ENCODE data around the gene RGS19.

The RGS19 gene

GRCh38 chr20:64032706-64033624, 46.4 kb downstream of the RGS19 start:
- DNase-seq, result no peak

- DNase-seq, result no peak
Measured at GRCh38 chr20:64031822-64032314, 47.5 kb downstream of the RGS19 start.

- DNase-seq, result no peak
Measured at GRCh38 chr20:64030371-64031134, 48.8 kb downstream of the RGS19 start.

GRCh38 chr20:64029293-64030117, 49.8 kb downstream of the RGS19 start:
- no peak for DNase-seq

GRCh38 chr20:64027981-64028685, 51.2 kb downstream of the RGS19 start:
- DNase-seq, result no peak

- DNase-seq, result no peak
Measured at GRCh38 chr20:64025826-64026412, 53.4 kb downstream of the RGS19 start.

GRCh38 chr20:64025101-64025825, 54.1 kb downstream of the RGS19 start:
- DNase-seq, result no peak

- DNase-seq, result no peak
Measured at GRCh38 chr20:64024141-64024990, 55.0 kb downstream of the RGS19 start.

GRCh38 chr20:64023361-64024140, 55.8 kb downstream of the RGS19 start:
- no peak for DNase-seq

Measured in NK-92 treated with Interleukin-12 subunit alpha and Interleukin-12 subunit beta, amount 100 ng/mL, for 24 hours (cell line).